RWPE1 (cell line): Measurements from ENCODE around the gene TSPO.

Source experiments
- CTCF ChIA-PET: fragments of 350-600 bp; sonication (Branson Sonifier 250); formaldehyde crosslinking; extraction: SDS; loops from one replicate; lab custom pipeline; 2021; lab: Yijun Ruan, JAX
- POLR2A ChIA-PET: fragments of 400-600 bp; formaldehyde crosslinking; extraction: SDS; loops from one replicate; lab custom pipeline; 2020; ENCODE audit warnings: antibody characterized with exemption; ENCODE audit not compliant: low non-redundant PET; lab: Yijun Ruan, JAX
- DNase-seq: peaks from one replicate; pipeline ENCODE4 v3.0.0; 2012; ENCODE audit warnings: low spot score
- H3K27ac ChIP-seq: fragments of 450-650 bp; 2 replicates; pipeline ENCODE4 v1.5.1; 2017
- CTCF ChIP-seq: fragments of 450-650 bp; conservative IDR thresholded peaks from 2 replicates; pipeline ENCODE4 v1.5.1; 2017; ENCODE audit warnings: low read depth, mild to moderate bottlenecking

TSPO gene

GRCh38 chr22:43207386-43207785 lies 56.0 kb downstream of the TSPO start:
- POLR2A ChIA-PET: no interaction called here
- CTCF ChIA-PET: no interaction called here
- H3K27ac ChIP-seq: no peak overlapping the region
- no peak for DNase-seq
- no peak for TF ChIP-seq CTCF

GRCh38 chr22:43207849-43208702 lies 56.7 kb downstream of the TSPO start:
- CTCF ChIA-PET: no interaction called here
- POLR2A ChIA-PET: interaction anchor here (0.5 kb wide), 1 partner anchor 1820 kb away, joined by 4 read pairs; no protein-coding TSS in a partner anchor
- no peak overlapping the region for H3K27ac ChIP-seq
- TF ChIP-seq CTCF: no peak
- DNase-seq: no peak

GRCh38 chr22:43208703-43209522 lies 57.6 kb downstream of the TSPO start:
- no peak for DNase-seq
- TF ChIP-seq CTCF: no peak
- ChIA-PET CTCF (no interaction called here), POLR2A (interaction anchor here (0.5 kb wide), 1 partner anchor 1821 kb away, joined by 4 read pairs; no protein-coding TSS in a partner anchor)
- no peak overlapping the region for H3K27ac ChIP-seq

GRCh38 chr22:43209523-43209890 lies 58.1 kb downstream of the TSPO start:
- TF ChIP-seq CTCF: no peak
- DNase-seq: no peak
- POLR2A ChIA-PET: no interaction called here
- no peak overlapping the region for H3K27ac ChIP-seq
- CTCF ChIA-PET: no interaction called here

GRCh38 chr22:43209971-43210370 lies 58.6 kb downstream of the TSPO start:
- POLR2A ChIA-PET: no interaction called here

More at GRCh38 chr22:43209971-43210370, 58.6 kb downstream of the TSPO start:
- no peak for DNase-seq
- CTCF ChIA-PET: no interaction called here
- H3K27ac ChIP-seq: no peak overlapping the region
- no peak for TF ChIP-seq CTCF
